Liver (tissue), 9 donors: ENCODE measurements around the gene TAF15. TPM values are rescaled to one million over a fixed set of nuclear protein-coding genes. Genes with fewer than 3 reads are reported as not detected.

Experiments
- DNase-seq: peaks from one replicate; pipeline ENCODE4 v3.0.0-alpha.2; 2017; ENCODE audit warnings: low spot score
- H3K27ac ChIP-seq, 2 donors: one replicate each; pipeline ENCODE4 v1.7.0; 2013; ENCODE audit warnings: inconsistent platforms in 2 of 2, low read length in 2 of 2, control low read depth in 1 of 2, low read depth in 1 of 2, mild to moderate bottlenecking in 1 of 2
- H3K27me3 ChIP-seq, 4 donors: one replicate each; pipeline versions ENCODE4 v1.6.1 to v1.7.0; 2013; ENCODE audit warnings: low read length in 3 of 4, inconsistent platforms in 1 of 4, mild to moderate bottlenecking in 1 of 4, moderate library complexity in 1 of 4; ENCODE audit not compliant: control insufficient read depth in 4 of 4, insufficient read depth in 4 of 4
- H3K36me3 ChIP-seq, 4 donors: one replicate each; pipeline versions ENCODE4 v1.6.1 to v1.7.0; 2013; ENCODE audit warnings: low read length in 3 of 4, mild to moderate bottlenecking in 3 of 4, low read depth in 1 of 4, moderate library complexity in 1 of 4; ENCODE audit not compliant: control insufficient read depth in 4 of 4, insufficient read depth in 3 of 4
- H3K4me1 ChIP-seq, 4 donors: one replicate each; pipeline versions ENCODE4 v1.6.1 to v1.7.0; 2013; ENCODE audit warnings: low read length in 3 of 4, mild to moderate bottlenecking in 3 of 4, moderate library complexity in 1 of 4; ENCODE audit not compliant: control insufficient read depth in 4 of 4, insufficient read depth in 4 of 4
- H3K4me3 ChIP-seq, 3 donors: one replicate each; pipeline versions ENCODE4 v1.6.1 to v1.7.0; 2013; ENCODE audit warnings: low read length in 3 of 3, control low read depth in 1 of 3, low read depth in 1 of 3, mild to moderate bottlenecking in 1 of 3
- H3K9ac ChIP-seq, 2 donors: one replicate each; pipeline ENCODE4 v1.7.0; 2013; ENCODE audit warnings: low read length in 2 of 2, mild to moderate bottlenecking in 2 of 2, moderate library complexity in 2 of 2, control low read depth in 1 of 2, low read depth in 1 of 2
- H3K9me3 ChIP-seq, 4 donors: one replicate each; pipeline versions ENCODE4 v1.6.1 to v1.7.0; 2013; ENCODE audit warnings: low read length in 3 of 4; ENCODE audit not compliant: control insufficient read depth in 4 of 4
- CTCF ChIP-seq: fragments of 150-350 bp; IDR thresholded peaks from 2 replicates; pipeline ENCODE4 v1.5.1; 2017; ENCODE audit warnings: improper control_type of control experiment, low read depth, low read length; ENCODE audit not compliant: missing input control
- EGR1 ChIP-seq, 2 donors: IDR thresholded peaks; 2 replicates each; pipeline ENCODE4 v1.6.1; 2016 to 2018; ENCODE audit warnings: antibody characterized with exemption in 2 of 2, low read depth in 2 of 2
- FOXA1 ChIP-seq: IDR thresholded peaks from 2 replicates; pipeline ENCODE4 v1.6.1; 2016; ENCODE audit warnings: antibody characterized with exemption
- FOXA2 ChIP-seq: IDR thresholded peaks from 2 replicates; pipeline ENCODE4 v1.6.1; 2016; ENCODE audit warnings: antibody characterized with exemption
- GABPA ChIP-seq, 2 donors: IDR thresholded peaks in 1 of 2; conservative IDR thresholded peaks in 1 of 2; 2 replicates each; pipeline ENCODE4 v1.6.1; 2016; ENCODE audit warnings: antibody characterized with exemption in 2 of 2, mild to moderate bottlenecking in 1 of 2, moderate library complexity in 1 of 2
- HNF4A ChIP-seq, 2 donors: conservative IDR thresholded peaks; 2 replicates each; pipeline ENCODE4 v1.6.1; 2016; ENCODE audit warnings: antibody characterized with exemption in 2 of 2, mild to moderate bottlenecking in 2 of 2
- HNF4G ChIP-seq: IDR thresholded peaks from 2 replicates; pipeline ENCODE4 v1.6.1; 2016; ENCODE audit warnings: antibody characterized with exemption
- JUND ChIP-seq, 2 donors: IDR thresholded peaks; 2 replicates each; pipeline ENCODE4 v1.6.1; 2016; ENCODE audit warnings: antibody characterized with exemption in 2 of 2
- MAX ChIP-seq: IDR thresholded peaks from 2 replicates; pipeline ENCODE4 v1.6.1; 2016; ENCODE audit warnings: antibody characterized with exemption
- NR2F2 ChIP-seq: IDR thresholded peaks from 2 replicates; pipeline ENCODE4 v1.6.1; 2016; ENCODE audit warnings: antibody characterized with exemption
- RAD21 ChIP-seq, 2 donors: IDR thresholded peaks; 2 replicates each; pipeline ENCODE4 v1.6.1; 2016; ENCODE audit warnings: antibody characterized with exemption in 2 of 2, mild to moderate bottlenecking in 2 of 2
- RXRA ChIP-seq, 2 donors: IDR thresholded peaks; 2 replicates each; pipeline ENCODE4 v1.6.1; 2017 to 2018; ENCODE audit warnings: antibody characterized with exemption in 2 of 2, mild to moderate bottlenecking in 1 of 2
- SP1 ChIP-seq: IDR thresholded peaks from 2 replicates; pipeline ENCODE4 v1.6.1; 2018; ENCODE audit warnings: antibody characterized with exemption, mild to moderate bottlenecking
- TAF1 ChIP-seq: conservative IDR thresholded peaks from 2 replicates; pipeline ENCODE4 v1.6.1; 2016; ENCODE audit warnings: antibody characterized with exemption, mild to moderate bottlenecking
- YY1 ChIP-seq: IDR thresholded peaks from 2 replicates; pipeline ENCODE4 v1.6.1; 2016; ENCODE audit warnings: antibody characterized with exemption, mild to moderate bottlenecking
- ZBTB33 ChIP-seq: IDR thresholded peaks from 2 replicates; pipeline ENCODE4 v1.6.1; 2016; ENCODE audit warnings: antibody characterized with exemption
- WGBS: extraction: QIAGEN DNeasy Blood & Tissue Kit; methylation state at CpG from one replicate; pipeline ENCODE4 v1.1.7; 2013; 5-methylcytosine and 5-hydroxymethylcytosine counted together
- polyA plus RNA-seq, 2 donors: library from polyadenylated mRNA; stranded (reverse) in 1 of 2; unstranded in 1 of 2; fragments of 200-250 nt in 1 of 2; fragments of >200 nt in 1 of 2; fragmentation: Nextera tagmentation in 1 of 2; extraction: Ambion mirVana in 1 of 2; gene quantifications; one replicate each; pipeline versions ENCODE4 v1.2.1 to v1.2.3, GENCODE V29; 2013 to 2015
- total RNA-seq, 2 donors: library from RNA; depleted of rRNA; stranded (reverse); fragments of >200 nt; gene quantifications; one replicate each; pipeline ENCODE4 v1.2.3, GENCODE V29; 2014
- TF ChIP-seq, protein P1 (sequence below): IDR thresholded peaks from 2 replicates; pipeline ENCODE4 v1.6.1; 2016; ENCODE audit warnings: antibody characterized with exemption
- TF ChIP-seq, protein P2 (sequence below): IDR thresholded peaks from 2 replicates; pipeline ENCODE4 v1.6.1; 2016; ENCODE audit warnings: antibody characterized with exemption, mild to moderate bottlenecking
- donor health status: healthy.
- donor health status: healthy.
- donor health status: healthy.
- donor health status: healthy.
- donor health status: healthy.

Gene TAF15
- total and polyA plus RNA-seq, 4 donors = 13.5 to 75.0 (median 67.6) TPM

DNA sequence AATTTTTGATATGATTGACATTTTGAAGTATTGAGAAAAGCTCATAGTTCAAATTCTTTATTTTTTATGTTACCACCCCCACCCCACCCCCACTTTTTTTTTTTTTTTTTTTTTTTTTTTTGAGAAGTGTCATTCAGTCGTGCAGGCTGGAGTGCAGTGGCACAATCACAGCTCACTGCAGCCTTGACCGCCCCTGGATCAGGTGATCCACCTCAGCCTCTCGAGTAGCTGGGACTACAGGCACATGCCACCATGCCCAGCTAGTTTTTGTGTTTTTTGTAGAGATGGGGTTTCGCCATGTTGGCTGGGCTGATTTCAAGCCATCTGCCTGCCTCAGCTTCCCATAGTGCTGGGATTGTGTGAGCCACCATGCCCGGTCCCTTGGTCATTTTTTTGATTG lies 7.4 kb downstream of the TAF15 start:
- H3K27me3 ChIP-seq = no peaks in the 10 kb centered on the region
- no peak overlapping the region for H3K27ac ChIP-seq
- no peak overlapping the region for H3K9ac ChIP-seq
- WGBS = 77% methylated on average over 5 of the region's 5 CpGs
- peaks cover 3 to 13% (median 9%) of the 10 kb centered on the region in 4 donors for H3K4me1 ChIP-seq
- no peak for DNase-seq
- no peaks in the 10 kb centered on the region for H3K9me3 ChIP-seq
- H3K36me3 ChIP-seq = peaks cover 0 to 17% (median 9%) of the 10 kb centered on the region in 4 donors
- TF ChIP-seq HNF4A (conservative IDR thresholded peaks at IDR 0.05) (no peak), SP1 (no peak), JUND (IDR thresholded peaks at IDR 0.05) (no peak), FOXA2 (no peak), TAF1 (no peak)
- H3K4me3 ChIP-seq = no peak overlapping the region

- peaks cover 3 to 13% (median 9%) of the 10 kb centered on the region in 4 donors for H3K4me1 ChIP-seq
- 36% methylated on average over 1 of the region's 1 CpG for WGBS
- no peak overlapping the region for H3K27ac ChIP-seq
- peaks cover 1 to 19% (median 10%) of the 10 kb centered on the region in 4 donors for H3K36me3 ChIP-seq
- no peak overlapping the region for H3K9ac ChIP-seq
- DNase-seq = no peak
- H3K4me3 ChIP-seq = no peak overlapping the region
- H3K9me3 ChIP-seq = no peaks in the 10 kb centered on the region
- TF ChIP-seq JUND (IDR thresholded peaks at IDR 0.05) (no peak), EGR1 (IDR thresholded peaks at IDR 0.05; ENCODE audit: low read depth in 2 of 2) (no peak), SP1 (no peak), NR2F2 (no peak), CTCF (no peak), ZBTB33 (no peak), GABPA (IDR thresholded peaks at IDR 0.05 in 1 of 2, conservative IDR thresholded peaks at IDR 0.05 in 1 of 2) (no peak)
- TF ChIP-seq, protein P1, sequence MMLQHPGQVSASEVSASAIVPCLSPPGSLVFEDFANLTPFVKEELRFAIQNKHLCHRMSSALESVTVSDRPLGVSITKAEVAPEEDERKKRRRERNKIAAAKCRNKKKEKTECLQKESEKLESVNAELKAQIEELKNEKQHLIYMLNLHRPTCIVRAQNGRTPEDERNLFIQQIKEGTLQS = no peak
- no peaks in the 10 kb centered on the region for H3K27me3 ChIP-seq
These were observed 7.9 kb downstream of the TAF15 start for GRCh38 chr17:35817196-35817595.

- Histone ChIP-seq H3K9me3 (no peaks in the 10 kb centered on the region), H3K27ac (no peak overlapping the region), H3K9ac (no peak overlapping the region), H3K27me3 (no peaks in the 10 kb centered on the region), H3K36me3 (peaks cover 3 to 32% (median 25%) of the 10 kb centered on the region in 4 donors), H3K4me1 (peaks cover 1 to 11% (median 9%) of the 10 kb centered on the region in 4 donors), H3K4me3 (no peak overlapping the region)
- WGBS = 73% methylated on average over 1 of the region's 1 CpG
- DNase-seq = no peak
- no peak for TF ChIP-seq JUND (IDR thresholded peaks at IDR 0.05)
- no peak for TF ChIP-seq TAF1
- TF ChIP-seq GABPA (IDR thresholded peaks at IDR 0.05 in 1 of 2, conservative IDR thresholded peaks at IDR 0.05 in 1 of 2) = no peak
- no peak for TF ChIP-seq MAX
- TF ChIP-seq ZBTB33 = no peak
- TF ChIP-seq YY1 = no peak
- TF ChIP-seq SP1 = no peak
- TF ChIP-seq RAD21 (IDR thresholded peaks at IDR 0.05) = no peak
- TF ChIP-seq, protein P2, sequence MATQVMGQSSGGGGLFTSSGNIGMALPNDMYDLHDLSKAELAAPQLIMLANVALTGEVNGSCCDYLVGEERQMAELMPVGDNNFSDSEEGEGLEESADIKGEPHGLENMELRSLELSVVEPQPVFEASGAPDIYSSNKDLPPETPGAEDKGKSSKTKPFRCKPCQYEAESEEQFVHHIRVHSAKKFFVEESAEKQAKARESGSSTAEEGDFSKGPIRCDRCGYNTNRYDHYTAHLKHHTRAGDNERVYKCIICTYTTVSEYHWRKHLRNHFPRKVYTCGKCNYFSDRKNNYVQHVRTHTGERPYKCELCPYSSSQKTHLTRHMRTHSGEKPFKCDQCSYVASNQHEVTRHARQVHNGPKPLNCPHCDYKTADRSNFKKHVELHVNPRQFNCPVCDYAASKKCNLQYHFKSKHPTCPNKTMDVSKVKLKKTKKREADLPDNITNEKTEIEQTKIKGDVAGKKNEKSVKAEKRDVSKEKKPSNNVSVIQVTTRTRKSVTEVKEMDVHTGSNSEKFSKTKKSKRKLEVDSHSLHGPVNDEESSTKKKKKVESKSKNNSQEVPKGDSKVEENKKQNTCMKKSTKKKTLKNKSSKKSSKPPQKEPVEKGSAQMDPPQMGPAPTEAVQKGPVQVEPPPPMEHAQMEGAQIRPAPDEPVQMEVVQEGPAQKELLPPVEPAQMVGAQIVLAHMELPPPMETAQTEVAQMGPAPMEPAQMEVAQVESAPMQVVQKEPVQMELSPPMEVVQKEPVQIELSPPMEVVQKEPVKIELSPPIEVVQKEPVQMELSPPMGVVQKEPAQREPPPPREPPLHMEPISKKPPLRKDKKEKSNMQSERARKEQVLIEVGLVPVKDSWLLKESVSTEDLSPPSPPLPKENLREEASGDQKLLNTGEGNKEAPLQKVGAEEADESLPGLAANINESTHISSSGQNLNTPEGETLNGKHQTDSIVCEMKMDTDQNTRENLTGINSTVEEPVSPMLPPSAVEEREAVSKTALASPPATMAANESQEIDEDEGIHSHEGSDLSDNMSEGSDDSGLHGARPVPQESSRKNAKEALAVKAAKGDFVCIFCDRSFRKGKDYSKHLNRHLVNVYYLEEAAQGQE = no peak
- TF ChIP-seq HNF4G = no peak
- TF ChIP-seq RXRA (IDR thresholded peaks at IDR 0.05) = no peak
- TF ChIP-seq FOXA1 = no peak
- TF ChIP-seq HNF4A (conservative IDR thresholded peaks at IDR 0.05) = no peak
- no peak for TF ChIP-seq FOXA2
These were observed 10.2 kb downstream of the TAF15 start for GRCh38 chr17:35819455-35819854.
